HCT116 (cell line): Measurements from ENCODE around the gene HORMAD2. TPM values are rescaled to one million over a fixed set of nuclear protein-coding genes. Genes with fewer than 3 reads are reported as not detected.

ENCODE experiments used
- ATAC-seq: fragments of 200-7000 bp; cut with Tn5 transposase; 2 replicates; pipeline ENCODE4 v1.9.1; 2020; ENCODE audit warnings: mild to moderate bottlenecking, moderate library complexity
- BruUV-seq: library from RNA; stranded (reverse); fragments of 400-500 nt; replicated peaks from 2 replicates; lab custom pipeline; 2021; lab: Mats Ljungman, UMichigan
- CTCF ChIA-PET: fragments of 300-600 bp; sonication (Branson Sonifier 250); formaldehyde crosslinking; loops from one replicate; lab custom pipeline; 2021; ENCODE audit warnings: antibody characterized with exemption; lab: Charles Lee
- POLR2A ChIA-PET: fragments of 300-600, 350-600 bp; sonication (Branson Sonifier 250); formaldehyde crosslinking; loops from one replicate; lab custom pipeline; 2021; ENCODE audit warnings: antibody characterized with exemption; lab: Charles Lee
- RAD21 ChIA-PET, 2 experiments: fragments of 300-600 bp; sonication (Branson Sonifier 250); formaldehyde crosslinking; loops; one replicate each; lab custom pipeline; 2023; ENCODE audit warnings: low total read pairs in 2 of 2; ENCODE audit not compliant: uncharacterized antibody in 2 of 2, unreplicated experiment in 2 of 2, low non-redundant PET in 1 of 2; lab: Charles Lee
- DNase-seq: peaks from one replicate; pipeline ENCODE4 v3.0.0-alpha.2; 2010; ENCODE audit warnings: low read depth, low spot score
- H2AFZ ChIP-seq: fragments of 200-600 bp; shearing (Covaris generic), sonication (generic); 2 replicates; pipeline ENCODE4 v1.6.1; 2017; ENCODE audit warnings: low read depth, mixed run types, mixed read lengths, antibody characterized with exemption, low read length; ENCODE audit not compliant: poor library complexity, severe bottlenecking
- H3K27ac ChIP-seq: 2 replicates; pipeline ENCODE4 v1.5.1; 2012; ENCODE audit warnings: low read depth, low read length
- H3K27me3 ChIP-seq: fragments of 200-600 bp; sonication (generic); 2 replicates; pipeline ENCODE4 v1.6.1; 2016; ENCODE audit warnings: mixed run types, low read length, mixed read lengths; ENCODE audit not compliant: insufficient read depth
- H3K36me3 ChIP-seq, 2 experiments: fragments of 200-500 bp in 1 of 2; fragments of 200-600 bp in 1 of 2; sonication (Bioruptor generic) in 1 of 2; sonication (generic) in 1 of 2; 2 replicates each; pipeline versions ENCODE4 v1.5.1 to v1.6.1; 2014 to 2016; ENCODE audit warnings: low read length in 2 of 2, inconsistent platforms in 1 of 2, mixed read lengths in 1 of 2, mixed run types in 1 of 2; ENCODE audit not compliant: insufficient read depth in 2 of 2, control insufficient read depth in 1 of 2
- H3K4me1 ChIP-seq, 2 experiments: fragments of 200-600 bp in 1 of 2; sonication (generic) in 1 of 2; 2 replicates each; pipeline versions ENCODE4 v1.5.1 to v1.6.1; 2012 to 2017; ENCODE audit warnings: low read length in 2 of 2, inconsistent platforms in 1 of 2, mild to moderate bottlenecking in 1 of 2, mixed read lengths in 1 of 2, mixed run types in 1 of 2, moderate library complexity in 1 of 2; ENCODE audit not compliant: insufficient read depth in 2 of 2, control insufficient read depth in 1 of 2
- H3K4me2 ChIP-seq: fragments of 200-600 bp; sonication (generic); 2 replicates; pipeline ENCODE4 v1.6.1; 2017; ENCODE audit warnings: mixed run types, low read length, mixed read lengths
- H3K4me3 ChIP-seq, 2 experiments: fragments of 200-600 bp in 1 of 2; sonication (generic) in 1 of 2; replicated peaks in 1 of 2; 2 replicates each; pipeline ENCODE4 v1.5.1; 2011 to 2016; ENCODE audit warnings: low read length in 2 of 2, control low read depth in 1 of 2, low read depth in 1 of 2, mild to moderate bottlenecking in 1 of 2, mixed read lengths in 1 of 2, mixed run types in 1 of 2
- H3K79me2 ChIP-seq: fragments of 200-600 bp; sonication (generic); 2 replicates; pipeline ENCODE4 v1.6.1; 2017; ENCODE audit warnings: mild to moderate bottlenecking, mixed run types, low read length, moderate library complexity, mixed read lengths; ENCODE audit not compliant: insufficient read depth
- H3K9ac ChIP-seq: fragments of 200-600 bp; sonication (generic); 2 replicates; pipeline ENCODE4 v1.6.1; 2016; ENCODE audit warnings: low read length, mixed read lengths
- H3K9me2 ChIP-seq: fragments of 200-600 bp; sonication (generic), shearing (Covaris generic); 2 replicates; pipeline ENCODE4 v1.6.1; 2017; ENCODE audit warnings: mixed run types, mild to moderate bottlenecking, moderate library complexity; ENCODE audit not compliant: insufficient read depth
- H3K9me3 ChIP-seq, 2 experiments: fragments of 200-500 bp in 1 of 2; fragments of 200-600 bp in 1 of 2; sonication (Bioruptor generic) in 1 of 2; sonication (generic) in 1 of 2; 2 replicates each; pipeline ENCODE4 v1.6.1; 2014 to 2017; ENCODE audit warnings: low read length in 2 of 2, mixed read lengths in 2 of 2, inconsistent platforms in 1 of 2, low read depth in 1 of 2, mild to moderate bottlenecking in 1 of 2, mixed run types in 1 of 2, moderate library complexity in 1 of 2; ENCODE audit not compliant: control insufficient read depth in 1 of 2, insufficient read depth in 1 of 2
- H4K20me1 ChIP-seq: fragments of 200-600 bp; sonication (generic), shearing (Covaris generic); 2 replicates; pipeline ENCODE4 v1.6.1; 2017; ENCODE audit warnings: mixed run types, mild to moderate bottlenecking, moderate library complexity; ENCODE audit not compliant: insufficient read depth
- CBX3 ChIP-seq: IDR thresholded peaks from 2 replicates; pipeline ENCODE4 v1.6.1; 2012; ENCODE audit warnings: low read depth
- ELF1 ChIP-seq: IDR thresholded peaks from 2 replicates; pipeline ENCODE4 v1.6.1; 2012; ENCODE audit warnings: low read depth, borderline replicate concordance
- FOSL1 ChIP-seq: IDR thresholded peaks from 2 replicates; pipeline ENCODE4 v1.6.1; 2012; ENCODE audit warnings: low read depth
- JUND ChIP-seq: IDR thresholded peaks from 2 replicates; pipeline ENCODE4 v1.6.1; 2012
- POLR2A ChIP-seq: IDR thresholded peaks from 2 replicates; pipeline ENCODE4 v1.7.0; 2011; ENCODE audit warnings: borderline replicate concordance; ENCODE audit not compliant: insufficient read depth, insufficient read length; ENCODE audit errors: extremely low read depth
- POLR2AphosphoS5 ChIP-seq: IDR thresholded peaks from 2 replicates; pipeline ENCODE4 v1.6.1; 2011; ENCODE audit warnings: mild to moderate bottlenecking, low read depth, low read length, moderate library complexity
- RAD21 ChIP-seq: IDR thresholded peaks from 2 replicates; pipeline ENCODE4 v1.6.1; 2012; ENCODE audit warnings: low read depth, mild to moderate bottlenecking
- SP1 ChIP-seq: IDR thresholded peaks from 2 replicates; pipeline ENCODE4 v1.6.1; 2012; ENCODE audit warnings: low read depth
- intact Hi-C: fragments of 100-400 bp; cut with micrococcal nuclease; formaldehyde crosslinking; loops from 2 replicates; pipeline ENCODE4 v1.10.0; 2022
- total RNA-seq: library from RNA; stranded (reverse); gene quantifications from one replicate; pipeline ENCODE4 v1.2.1, GENCODE V29; 2021; ENCODE audit not compliant: unreplicated experiment
- TF ChIP-seq, protein P1 (sequence below): IDR thresholded peaks from 2 replicates; pipeline ENCODE4 v1.6.1; 2012
- TF ChIP-seq, protein P2 (sequence below), 3 experiments: fragments of 200-600 bp in 1 of 3; sonication (generic) in 1 of 3; IDR thresholded peaks in 2 of 3; conservative IDR thresholded peaks in 1 of 3; 2 replicates each; pipeline ENCODE4 v1.5.1; 2012 to 2017; ENCODE audit warnings: low read depth in 2 of 3, low read length in 2 of 3, antibody characterized with exemption in 1 of 3, borderline replicate concordance in 1 of 3, control low read depth in 1 of 3, mild to moderate bottlenecking in 1 of 3, mixed read lengths in 1 of 3, mixed run types in 1 of 3, moderate library complexity in 1 of 3; ENCODE audit not compliant: insufficient read depth in 1 of 3

Gene HORMAD2
- total RNA-seq, 1 experiment from 2014 or later = not detected

- DNase-seq = peak; percentile 89
Observed at GRCh38 chr22:30224161-30224857, 144.0 kb downstream of the HORMAD2 start.

More at GRCh38 chr22:30224161-30224857, 144.0 kb downstream of the HORMAD2 start:
- peak; percentile 71 for ATAC-seq
- Histone ChIP-seq H3K4me3 (peak overlapping the region in 1 of 2 experiments; percentile 25; a peak in 1 of 4 replicates), H3K27ac (peak overlapping the region; percentile 92)
- TF ChIP-seq POLR2A (no peak), JUND (peak; percentile 72; the same call in 1 of the 2 replicates), POLR2AphosphoS5 (peak; percentile 54), FOSL1 (peak; percentile 83; the same call in 1 of the 2 replicates), ELF1 (no peak), RAD21 (no peak; the same call in 1 of the 2 replicates), SP1 (peak; percentile 82), CBX3 (peak; percentile 70)
- TF ChIP-seq, protein P1, sequence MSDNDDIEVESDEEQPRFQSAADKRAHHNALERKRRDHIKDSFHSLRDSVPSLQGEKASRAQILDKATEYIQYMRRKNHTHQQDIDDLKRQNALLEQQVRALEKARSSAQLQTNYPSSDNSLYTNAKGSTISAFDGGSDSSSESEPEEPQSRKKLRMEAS = 0 out of 2 replicates have a peak, but pooled peaks have one; percentile 19
- TF ChIP-seq, protein P2, sequence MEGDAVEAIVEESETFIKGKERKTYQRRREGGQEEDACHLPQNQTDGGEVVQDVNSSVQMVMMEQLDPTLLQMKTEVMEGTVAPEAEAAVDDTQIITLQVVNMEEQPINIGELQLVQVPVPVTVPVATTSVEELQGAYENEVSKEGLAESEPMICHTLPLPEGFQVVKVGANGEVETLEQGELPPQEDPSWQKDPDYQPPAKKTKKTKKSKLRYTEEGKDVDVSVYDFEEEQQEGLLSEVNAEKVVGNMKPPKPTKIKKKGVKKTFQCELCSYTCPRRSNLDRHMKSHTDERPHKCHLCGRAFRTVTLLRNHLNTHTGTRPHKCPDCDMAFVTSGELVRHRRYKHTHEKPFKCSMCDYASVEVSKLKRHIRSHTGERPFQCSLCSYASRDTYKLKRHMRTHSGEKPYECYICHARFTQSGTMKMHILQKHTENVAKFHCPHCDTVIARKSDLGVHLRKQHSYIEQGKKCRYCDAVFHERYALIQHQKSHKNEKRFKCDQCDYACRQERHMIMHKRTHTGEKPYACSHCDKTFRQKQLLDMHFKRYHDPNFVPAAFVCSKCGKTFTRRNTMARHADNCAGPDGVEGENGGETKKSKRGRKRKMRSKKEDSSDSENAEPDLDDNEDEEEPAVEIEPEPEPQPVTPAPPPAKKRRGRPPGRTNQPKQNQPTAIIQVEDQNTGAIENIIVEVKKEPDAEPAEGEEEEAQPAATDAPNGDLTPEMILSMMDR (IDR thresholded peaks at IDR 0.05 in 2 of 3, conservative IDR thresholded peaks at IDR 0.05 in 1 of 3; ENCODE audit: borderline replicate concordance in 1 of 3, insufficient read depth in 1 of 3, low read depth in 2 of 3, low read length in 2 of 3) = peak in 2 of 3 experiments; percentile 15 to 20; a peak in 2 of 6 replicates
- TF ChIP-seq, all 23 proteins: peak for 7
- H2AFZ ChIP-seq = no peak overlapping the region
- no peaks in the 10 kb centered on the region for H3K79me2 ChIP-seq
- no peaks in the 10 kb centered on the region for H4K20me1 ChIP-seq
- intact Hi-C loops = no loop called here
- H3K9me3 ChIP-seq = no peaks in the 10 kb centered on the region; a peak in 1 of 4 replicates
- ChIA-PET CTCF (interaction anchor here (1.0 kb wide), 1 partner anchor 26 kb away, joined by 3 read pairs; no protein-coding TSS in a partner anchor), POLR2A (interaction anchor here (0.7 to 6.3 kb wide), 17 partner anchors 9 to 200 kb away, joined by 3 to 43 read pairs (median 4); partner anchors contain the start of gene CASTOR1), RAD21 (interaction anchor here (1.0 to 1.1 kb wide), 2 partner anchors 11 to 12 kb away, joined by 3 read pairs; no protein-coding TSS in a partner anchor)
- H3K9me2 ChIP-seq = no peaks in the 10 kb centered on the region
- BruUV-seq = TSS peak; percentile 86
- H3K27me3 ChIP-seq = no peaks in the 10 kb centered on the region
- H3K36me3 ChIP-seq = no peaks in the 10 kb centered on the region
- peak overlapping the region; percentile 57 for H3K9ac ChIP-seq
- peaks cover 49 to 90% of the 10 kb centered on the region in 2 experiments for H3K4me1 ChIP-seq
- peak overlapping the region; percentile 55 for H3K4me2 ChIP-seq
